ENCODE measurements around the gene FOXO1.

The FOXO1 gene

DNA sequence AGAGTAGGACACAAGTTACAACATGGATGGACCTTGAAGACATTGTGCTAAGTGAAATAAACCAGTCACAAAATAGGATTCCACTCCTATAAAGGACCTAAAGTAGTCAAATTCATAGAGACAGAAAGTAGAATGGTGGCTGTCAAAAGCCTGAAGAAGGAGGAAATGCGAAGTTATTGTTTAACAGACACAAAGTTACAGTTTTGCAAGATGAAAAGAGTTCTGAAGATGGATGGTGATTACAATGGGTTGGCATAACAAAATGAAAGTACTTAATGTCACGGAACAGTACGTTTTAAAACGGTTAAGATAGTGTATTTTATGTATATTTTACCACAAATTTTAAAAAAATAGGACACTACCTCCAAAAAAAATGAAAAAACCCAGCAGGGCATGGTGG, 34.8 kb downstream of the FOXO1 start:
- Histone ChIP-seq H3K27ac (ENCODE audit: low read depth, low read length) (peak overlapping the region; percentile 27; the same call in 1 of the 2 replicates), H3K4me3 (ENCODE audit: insufficient read depth, low read length, poor library complexity, severe bottlenecking) (no peak overlapping the region), H3K36me3 (ENCODE audit: low read length) (0 out of 2 replicates have a peak, but pooled peaks cover 8% of the 10 kb centered on the region), H3K9ac (ENCODE audit: low read length) (no peak overlapping the region), H3K79me2 (ENCODE audit: insufficient read depth, low read length) (peaks cover 100% of the 10 kb centered on the region), H3K4me2 (ENCODE audit: low read depth, low read length, poor library complexity, severe bottlenecking) (peak overlapping the region; percentile 21), H4K20me1 (ENCODE audit: low read depth, low read length) (peaks cover 37% of the 10 kb centered on the region), H3K9me2 (replicated peaks; ENCODE audit: insufficient read depth, low read length) (no peaks in the 10 kb centered on the region), H3F3A (ENCODE audit: insufficient read depth) (peaks cover 33% of the 10 kb centered on the region), H3K27me3 (ENCODE audit: low read length) (no peaks in the 10 kb centered on the region), H3K9me3 (ENCODE audit: insufficient read depth, low read length) (no peaks in the 10 kb centered on the region), H2AFZ (ENCODE audit: low read depth, low read length, severe bottlenecking) (no peak overlapping the region)
- no peak for TF ChIP-seq EZH2phosphoT487 (conservative IDR thresholded peaks at IDR 0.05; ENCODE audit: low read length)
- TF ChIP-seq, protein P1, sequence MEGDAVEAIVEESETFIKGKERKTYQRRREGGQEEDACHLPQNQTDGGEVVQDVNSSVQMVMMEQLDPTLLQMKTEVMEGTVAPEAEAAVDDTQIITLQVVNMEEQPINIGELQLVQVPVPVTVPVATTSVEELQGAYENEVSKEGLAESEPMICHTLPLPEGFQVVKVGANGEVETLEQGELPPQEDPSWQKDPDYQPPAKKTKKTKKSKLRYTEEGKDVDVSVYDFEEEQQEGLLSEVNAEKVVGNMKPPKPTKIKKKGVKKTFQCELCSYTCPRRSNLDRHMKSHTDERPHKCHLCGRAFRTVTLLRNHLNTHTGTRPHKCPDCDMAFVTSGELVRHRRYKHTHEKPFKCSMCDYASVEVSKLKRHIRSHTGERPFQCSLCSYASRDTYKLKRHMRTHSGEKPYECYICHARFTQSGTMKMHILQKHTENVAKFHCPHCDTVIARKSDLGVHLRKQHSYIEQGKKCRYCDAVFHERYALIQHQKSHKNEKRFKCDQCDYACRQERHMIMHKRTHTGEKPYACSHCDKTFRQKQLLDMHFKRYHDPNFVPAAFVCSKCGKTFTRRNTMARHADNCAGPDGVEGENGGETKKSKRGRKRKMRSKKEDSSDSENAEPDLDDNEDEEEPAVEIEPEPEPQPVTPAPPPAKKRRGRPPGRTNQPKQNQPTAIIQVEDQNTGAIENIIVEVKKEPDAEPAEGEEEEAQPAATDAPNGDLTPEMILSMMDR (IDR thresholded peaks at IDR 0.05; ENCODE audit: insufficient read depth, low read length, poor library complexity, severe bottlenecking): no peak

DNA sequence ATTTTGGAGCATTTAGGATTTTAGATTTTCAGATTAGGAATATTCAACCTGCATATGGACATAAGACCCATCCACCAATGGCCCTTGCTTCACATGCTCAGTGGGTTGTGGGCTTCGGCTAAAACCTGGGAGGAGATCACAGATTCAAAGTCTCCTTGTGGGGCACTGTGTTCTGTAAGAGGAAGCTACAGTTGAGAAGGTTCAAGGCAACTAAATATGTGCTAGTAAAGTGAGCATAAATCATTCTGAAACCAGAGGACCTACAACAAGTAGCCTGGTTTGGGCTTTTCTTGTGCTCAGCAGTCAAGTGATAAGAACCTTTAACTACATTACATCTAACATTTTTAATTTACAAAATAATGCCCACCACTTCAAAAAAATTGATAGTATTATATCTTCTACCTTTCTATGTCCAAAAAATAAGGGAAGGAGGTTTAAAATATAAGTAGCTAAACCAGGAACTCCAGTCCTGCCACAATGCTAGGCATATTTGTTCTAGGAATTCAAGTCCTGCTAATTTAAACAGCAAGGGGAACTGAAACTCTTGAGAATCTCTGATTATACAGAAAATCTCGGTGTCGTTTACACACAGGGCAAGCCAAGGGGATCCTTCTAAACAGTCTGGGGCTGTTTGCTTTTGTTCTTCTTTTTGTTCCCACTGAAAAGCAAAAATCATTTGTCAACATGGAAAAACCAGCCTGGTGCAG, 36.6 kb downstream of the FOXO1 start:
- Histone ChIP-seq H3K4me2 (ENCODE audit: low read depth, low read length, poor library complexity, severe bottlenecking) (peak overlapping the region; percentile 21), H3K4me3 (ENCODE audit: insufficient read depth, low read length, poor library complexity, severe bottlenecking) (no peak overlapping the region), H3K27ac (ENCODE audit: low read depth, low read length) (peak overlapping the region; percentile 41), H3K9ac (ENCODE audit: low read length) (no peak overlapping the region), H2AFZ (ENCODE audit: low read depth, low read length, severe bottlenecking) (no peak overlapping the region), H3K79me2 (ENCODE audit: insufficient read depth, low read length) (peaks cover 100% of the 10 kb centered on the region), H3K36me3 (ENCODE audit: low read length) (peaks cover 12% of the 10 kb centered on the region; the same call in 1 of the 2 replicates), H3K9me3 (ENCODE audit: insufficient read depth, low read length) (no peaks in the 10 kb centered on the region), H4K20me1 (ENCODE audit: low read depth, low read length) (peaks cover 53% of the 10 kb centered on the region), H3F3A (ENCODE audit: insufficient read depth) (peaks cover 31% of the 10 kb centered on the region), H3K9me2 (replicated peaks; ENCODE audit: insufficient read depth, low read length) (no peaks in the 10 kb centered on the region), H3K27me3 (ENCODE audit: low read length) (no peaks in the 10 kb centered on the region)
- TF ChIP-seq EZH2phosphoT487 (conservative IDR thresholded peaks at IDR 0.05; ENCODE audit: low read length): no peak
- TF ChIP-seq, protein P1 (IDR thresholded peaks at IDR 0.05; ENCODE audit: insufficient read depth, low read length, poor library complexity, severe bottlenecking): no peak

DNA sequence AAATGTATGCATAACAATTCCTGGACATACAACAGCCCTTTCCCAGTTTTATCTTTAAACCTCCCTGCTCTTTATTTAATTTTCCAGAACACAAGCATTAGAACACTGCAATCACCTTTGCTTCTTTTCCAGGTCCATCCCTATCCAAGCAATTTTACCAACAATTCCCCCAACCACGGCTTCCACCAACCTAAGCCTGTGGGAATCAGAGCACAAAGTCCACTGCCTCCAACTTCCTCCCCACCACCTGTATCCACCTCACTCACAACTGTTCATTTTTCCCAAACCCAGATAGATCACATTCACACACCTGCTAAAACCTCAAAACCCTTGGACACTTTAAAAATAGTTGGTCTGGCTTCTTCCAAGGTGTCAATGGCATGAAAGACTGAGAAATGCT, 39.5 kb downstream of the FOXO1 start:
- Histone ChIP-seq H3K36me3 (ENCODE audit: low read length) (peaks cover 15% of the 10 kb centered on the region; the same call in 1 of the 2 replicates), H3K4me2 (ENCODE audit: low read depth, low read length, poor library complexity, severe bottlenecking) (peak overlapping the region; percentile 29), H3K9me3 (ENCODE audit: insufficient read depth, low read length) (no peaks in the 10 kb centered on the region), H3K4me3 (ENCODE audit: insufficient read depth, low read length, poor library complexity, severe bottlenecking) (no peak overlapping the region), H3F3A (ENCODE audit: insufficient read depth) (peaks cover 26% of the 10 kb centered on the region), H2AFZ (ENCODE audit: low read depth, low read length, severe bottlenecking) (no peak overlapping the region), H3K79me2 (ENCODE audit: insufficient read depth, low read length) (peaks cover 100% of the 10 kb centered on the region), H3K27ac (ENCODE audit: low read depth, low read length) (no peak overlapping the region), H3K9me2 (replicated peaks; ENCODE audit: insufficient read depth, low read length) (no peaks in the 10 kb centered on the region), H3K9ac (ENCODE audit: low read length) (no peak overlapping the region), H3K27me3 (ENCODE audit: low read length) (no peaks in the 10 kb centered on the region), H4K20me1 (ENCODE audit: low read depth, low read length) (peaks cover 73% of the 10 kb centered on the region)
- TF ChIP-seq, protein P1 (IDR thresholded peaks at IDR 0.05; ENCODE audit: insufficient read depth, low read length, poor library complexity, severe bottlenecking): no peak

Data from SU-DHL-6 (cell line).